Cardiac fibroblast (primary cell): ENCODE measurements around the gene MDN1.
A peak's percentile ranks its signal among the peaks of the same experiment; 100 is the strongest.

ENCODE experiments used
- DNase-seq, 2 donors: peaks; one replicate each; pipeline versions ENCODE4 v3.0.0 to v3.0.0-alpha.2; 2010; ENCODE audit warnings: low read depth in 2 of 2
- H3K4me3 ChIP-seq, 2 donors: replicated peaks in 1 of 2; 1 replicate in 1 of 2; 2 replicates in 1 of 2; pipeline ENCODE4 v1.5.1; 2011; ENCODE audit warnings: low read depth in 2 of 2, low read length in 2 of 2, mild to moderate bottlenecking in 2 of 2, moderate library complexity in 1 of 2
- TF ChIP-seq, protein P1 (sequence below): IDR thresholded peaks from one replicate; pipeline ENCODE4 v1.5.1; 2011; ENCODE audit warnings: low read depth, mild to moderate bottlenecking, low read length, inconsistent platforms

MDN1 gene

GRCh38 chr6:89679215-89680120 is 140.1 kb downstream of the MDN1 start:
- TF ChIP-seq, protein P1, sequence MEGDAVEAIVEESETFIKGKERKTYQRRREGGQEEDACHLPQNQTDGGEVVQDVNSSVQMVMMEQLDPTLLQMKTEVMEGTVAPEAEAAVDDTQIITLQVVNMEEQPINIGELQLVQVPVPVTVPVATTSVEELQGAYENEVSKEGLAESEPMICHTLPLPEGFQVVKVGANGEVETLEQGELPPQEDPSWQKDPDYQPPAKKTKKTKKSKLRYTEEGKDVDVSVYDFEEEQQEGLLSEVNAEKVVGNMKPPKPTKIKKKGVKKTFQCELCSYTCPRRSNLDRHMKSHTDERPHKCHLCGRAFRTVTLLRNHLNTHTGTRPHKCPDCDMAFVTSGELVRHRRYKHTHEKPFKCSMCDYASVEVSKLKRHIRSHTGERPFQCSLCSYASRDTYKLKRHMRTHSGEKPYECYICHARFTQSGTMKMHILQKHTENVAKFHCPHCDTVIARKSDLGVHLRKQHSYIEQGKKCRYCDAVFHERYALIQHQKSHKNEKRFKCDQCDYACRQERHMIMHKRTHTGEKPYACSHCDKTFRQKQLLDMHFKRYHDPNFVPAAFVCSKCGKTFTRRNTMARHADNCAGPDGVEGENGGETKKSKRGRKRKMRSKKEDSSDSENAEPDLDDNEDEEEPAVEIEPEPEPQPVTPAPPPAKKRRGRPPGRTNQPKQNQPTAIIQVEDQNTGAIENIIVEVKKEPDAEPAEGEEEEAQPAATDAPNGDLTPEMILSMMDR, result no peak
- no peak overlapping the region for H3K4me3 ChIP-seq
- no peak for DNase-seq

GRCh38 chr6:89678531-89678930 is 141.1 kb downstream of the MDN1 start:
- no peak overlapping the region for H3K4me3 ChIP-seq
- TF ChIP-seq, protein P1, result no peak
- DNase-seq, result no peak

DNA sequence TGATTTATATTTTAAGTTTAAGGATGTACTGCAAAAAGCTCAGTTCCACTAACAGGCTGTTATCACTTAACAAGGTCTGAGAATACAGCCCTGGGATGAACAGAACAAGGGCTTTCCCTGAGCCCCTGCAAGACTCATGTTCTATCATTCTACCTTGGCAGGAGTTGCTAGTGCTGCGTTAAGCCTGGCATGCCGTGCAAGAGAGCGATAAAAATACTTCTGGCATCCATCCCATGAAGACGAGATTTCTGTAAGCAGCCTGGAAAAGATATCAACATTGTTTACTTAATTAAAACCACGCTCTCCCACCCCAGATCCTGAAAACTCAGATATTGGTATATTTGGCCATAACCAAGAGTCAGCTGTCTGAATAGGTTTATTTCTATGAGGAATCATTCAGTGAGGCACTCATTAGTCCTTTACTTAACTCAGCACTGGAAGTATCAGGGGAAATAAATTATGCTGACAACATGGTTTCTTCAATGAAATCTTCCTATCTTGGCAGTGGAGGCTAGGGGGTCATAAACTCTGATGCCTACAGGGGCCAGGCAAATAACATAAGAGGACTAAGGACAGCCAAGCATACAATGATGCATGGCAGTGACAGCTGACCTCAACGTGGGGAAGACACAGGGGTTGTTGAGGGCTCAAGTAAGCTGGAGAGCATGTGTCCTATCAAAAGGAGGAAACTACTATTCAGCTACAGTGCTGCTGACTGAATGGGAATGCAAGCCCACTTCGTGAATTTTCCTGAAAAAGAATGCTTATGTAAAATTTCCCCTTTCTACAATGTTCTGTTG is 143.4 kb downstream of the MDN1 start:
- TF ChIP-seq, protein P1, result no peak
- no peak overlapping the region for H3K4me3 ChIP-seq
- DNase-seq, result peak in 1 of 2 donors; percentile 59

GRCh38 chr6:89670935-89671565 is 148.5 kb downstream of the MDN1 start:
- H3K4me3 ChIP-seq, result no peak overlapping the region
- TF ChIP-seq, protein P1, result no peak
- DNase-seq, result no peak

GRCh38 chr6:89669002-89669401 is 150.6 kb downstream of the MDN1 start:
- TF ChIP-seq, protein P1, result no peak
- peak; percentile 24 to 59 for DNase-seq

DNA sequence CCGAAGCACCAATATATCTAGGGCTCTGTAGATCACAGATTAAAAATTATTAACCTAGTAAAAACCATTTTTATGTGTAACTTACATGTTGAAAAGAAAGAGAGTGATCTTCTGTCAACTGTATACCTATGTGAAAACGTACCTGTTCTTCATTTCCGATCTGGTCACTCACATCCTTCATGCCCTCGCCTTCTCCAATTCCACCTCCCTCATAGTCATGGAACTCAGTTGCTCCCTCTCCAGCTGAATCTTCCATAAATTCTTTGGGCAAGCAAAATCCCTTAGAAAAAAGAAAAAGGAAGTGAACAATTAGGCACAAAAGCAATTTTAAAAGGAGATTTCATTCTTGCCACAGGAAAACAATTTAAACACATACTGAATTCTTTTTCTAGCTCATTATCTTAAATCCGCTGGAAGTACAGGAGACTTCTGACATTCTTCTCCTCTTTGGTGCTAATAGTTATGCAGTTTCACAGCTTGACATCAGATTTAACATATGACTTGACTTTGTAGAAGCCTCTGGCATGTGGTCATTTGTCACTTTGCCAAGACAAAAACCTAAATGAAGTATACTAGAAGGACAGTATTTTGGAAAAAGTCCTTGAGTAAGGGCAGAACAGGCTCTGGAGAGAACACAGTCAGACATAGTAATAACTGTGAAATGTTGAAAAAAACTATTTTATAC is 151.6 kb downstream of the MDN1 start:
- peak; percentile 6 to 54 for DNase-seq
- H3K4me3 ChIP-seq, result no peak overlapping the region
- TF ChIP-seq, protein P1, result no peak

More at GRCh38 chr6:89669002-89669401, 150.6 kb downstream of the MDN1 start:
- no peak overlapping the region for H3K4me3 ChIP-seq
